T-helper 1 cell treated with Interleukin-12 subunit alpha and Interleukin-12 subunit beta and Interleukin-4 antibody, amounts not matched to agents 30 μg/mL and 1 μg/mL, for 36 hours (primary cell): ENCODE data around the gene BMPER.

Source experiments
- H3K27ac Mint-ChIP-seq: one replicate; pipeline ENCODE4 v1.8.0; 2021; ENCODE audit warnings: mild to moderate bottlenecking, mixed read lengths
- H3K27me3 Mint-ChIP-seq: one replicate; pipeline ENCODE4 v1.8.0; 2021; ENCODE audit warnings: low read depth, mixed read lengths
- H3K36me3 Mint-ChIP-seq: one replicate; pipeline ENCODE4 v1.8.0; 2021; ENCODE audit warnings: low read depth, mixed read lengths
- H3K4me1 Mint-ChIP-seq: one replicate; pipeline ENCODE4 v1.8.0; 2021; ENCODE audit warnings: low read depth, mixed read lengths
- H3K4me3 Mint-ChIP-seq: one replicate; pipeline ENCODE4 v1.8.0; 2021; ENCODE audit warnings: mild to moderate bottlenecking, moderate library complexity, mixed read lengths
- H3K9me3 Mint-ChIP-seq: one replicate; pipeline ENCODE4 v1.8.0; 2021; ENCODE audit warnings: mixed read lengths

The BMPER gene

DNA sequence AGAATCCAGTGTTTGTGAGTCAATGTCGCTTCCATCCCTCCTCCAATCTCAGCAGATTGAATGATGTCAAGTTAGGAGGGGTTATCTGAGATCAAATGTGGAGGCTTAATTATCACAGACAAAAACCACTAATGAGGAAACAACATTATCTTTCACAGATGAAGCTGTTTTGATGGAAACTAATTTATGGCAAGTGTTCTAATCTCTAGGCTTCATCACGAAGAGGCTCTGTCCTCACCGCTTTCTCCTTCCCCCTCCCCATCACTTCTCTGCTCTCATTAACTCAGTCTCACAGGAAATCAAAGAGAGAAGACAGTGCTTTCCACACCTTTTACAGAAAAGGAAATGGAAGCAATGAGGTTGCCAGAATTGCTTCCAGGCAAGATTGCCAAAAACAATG, 283.7 kb downstream of the BMPER start:
- no peaks in the 10 kb centered on the region for H3K4me1 Mint-ChIP-seq
- no peaks in the 10 kb centered on the region for H3K27me3 Mint-ChIP-seq

DNA sequence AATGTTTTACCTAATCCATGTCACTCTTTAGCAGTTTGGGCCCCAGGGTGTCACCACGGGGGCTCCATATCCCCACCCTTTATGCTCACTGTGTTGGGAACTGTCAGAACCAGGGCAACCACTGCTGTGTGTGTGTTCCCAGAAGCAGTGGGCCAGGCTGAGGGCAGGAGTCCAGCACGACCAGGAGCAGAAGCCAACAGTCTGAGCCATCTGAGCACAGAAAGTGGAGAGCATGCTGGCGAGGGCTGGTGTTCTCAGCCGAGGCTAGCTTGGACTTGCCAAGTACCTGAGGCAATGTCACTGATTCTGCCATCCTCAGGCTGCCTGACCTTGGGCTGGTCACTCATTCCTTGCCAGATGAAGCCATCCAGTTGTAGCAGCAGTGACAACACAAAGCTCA, 285.0 kb downstream of the BMPER start:
- Mint-ChIP-seq H3K9me3 (peaks cover 6% of the 10 kb centered on the region), H3K4me3 (no peak overlapping the region), H3K27ac (no peak overlapping the region), H3K27me3 (no peaks in the 10 kb centered on the region), H3K4me1 (no peaks in the 10 kb centered on the region), H3K36me3 (no peaks in the 10 kb centered on the region)

More for the DNA sequence above, 283.7 kb downstream of the BMPER start:
- Mint-ChIP-seq H3K36me3 (no peaks in the 10 kb centered on the region), H3K27ac (no peak overlapping the region), H3K9me3 (peaks cover 6% of the 10 kb centered on the region), H3K4me3 (no peak overlapping the region)

DNA sequence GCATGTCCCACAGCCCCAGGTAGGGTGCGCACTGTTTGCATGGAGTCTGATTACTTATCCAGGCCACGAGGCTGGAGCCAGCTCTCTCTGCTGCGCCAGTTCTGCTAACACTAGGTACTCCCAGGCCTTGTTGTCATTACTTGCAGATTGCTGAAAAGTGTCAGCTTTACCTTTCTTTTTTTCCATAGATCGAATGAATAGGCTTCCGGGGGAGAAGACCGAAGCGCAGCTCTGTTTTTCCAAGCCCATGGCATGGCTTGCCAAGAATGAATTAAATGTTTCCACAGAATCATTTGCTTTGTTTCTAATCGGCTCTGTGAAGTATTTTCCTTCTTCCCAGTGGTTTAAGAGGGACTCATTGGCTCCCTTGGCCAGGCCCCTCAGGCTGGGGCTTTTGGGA, 285.8 kb downstream of the BMPER start:
- H3K36me3 Mint-ChIP-seq, result no peaks in the 10 kb centered on the region
- no peaks in the 10 kb centered on the region for H3K27me3 Mint-ChIP-seq
- no peak overlapping the region for H3K27ac Mint-ChIP-seq
- no peak overlapping the region for H3K4me3 Mint-ChIP-seq
- H3K4me1 Mint-ChIP-seq, result no peaks in the 10 kb centered on the region
- H3K9me3 Mint-ChIP-seq, result peaks cover 6% of the 10 kb centered on the region

DNA sequence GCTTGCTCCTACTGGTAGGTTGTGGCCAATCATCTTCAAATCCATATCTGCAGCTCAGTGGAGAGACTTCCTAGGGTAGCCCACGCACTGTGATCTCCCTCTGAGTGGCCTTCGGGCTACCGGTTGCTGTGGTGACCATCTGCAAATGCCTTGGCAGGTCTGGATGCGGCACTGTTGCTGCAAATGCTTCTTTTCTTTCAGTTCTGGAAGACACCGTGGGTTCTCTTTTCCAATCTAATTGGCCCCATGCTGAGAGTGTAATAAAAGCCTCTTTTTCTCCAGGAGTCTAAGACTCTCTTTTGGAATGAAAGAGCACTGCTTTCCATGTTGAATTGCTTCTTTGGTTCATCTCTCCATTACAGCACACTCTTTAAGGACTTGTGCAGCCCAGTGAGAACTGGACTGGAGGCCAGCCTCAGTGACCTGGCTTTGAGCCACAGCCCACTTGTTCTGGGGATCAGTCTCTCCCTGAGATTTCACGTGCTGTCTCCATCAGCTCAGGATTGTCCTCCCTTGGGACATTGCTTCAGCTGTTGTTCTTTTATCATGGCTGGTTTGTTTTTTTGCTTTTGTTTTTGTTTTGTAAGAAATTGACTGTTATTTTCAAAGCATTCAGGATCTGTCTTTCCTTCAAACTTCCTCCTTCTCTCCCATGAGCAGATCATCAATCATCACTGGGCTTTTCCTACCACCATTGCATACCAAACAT, 286.6 kb downstream of the BMPER start:
- no peaks in the 10 kb centered on the region for H3K36me3 Mint-ChIP-seq
- H3K9me3 Mint-ChIP-seq, result peaks cover 6% of the 10 kb centered on the region
- no peak overlapping the region for H3K27ac Mint-ChIP-seq
- H3K4me3 Mint-ChIP-seq, result no peak overlapping the region
- no peaks in the 10 kb centered on the region for H3K4me1 Mint-ChIP-seq
- H3K27me3 Mint-ChIP-seq, result no peaks in the 10 kb centered on the region

DNA sequence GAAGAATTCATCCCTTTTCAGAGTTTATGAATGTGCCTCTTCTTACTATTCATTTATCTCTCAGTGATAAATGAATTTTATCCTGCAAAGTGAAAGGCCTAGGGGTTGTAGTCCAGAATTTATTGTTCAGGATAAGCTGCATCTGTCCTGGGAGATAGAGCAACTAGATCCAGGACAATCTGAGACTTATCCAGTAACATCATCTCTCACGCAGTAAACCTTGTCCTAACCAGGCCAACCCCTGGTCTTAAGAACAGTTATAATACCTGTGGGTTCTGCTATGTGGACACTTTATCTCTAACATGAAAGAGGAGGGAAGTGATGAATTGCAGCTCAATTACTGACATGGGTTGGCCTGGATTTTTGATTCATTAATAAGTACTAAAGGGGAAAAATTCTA, 287.6 kb downstream of the BMPER start:
- H3K27ac Mint-ChIP-seq, result no peak overlapping the region
- H3K27me3 Mint-ChIP-seq, result no peaks in the 10 kb centered on the region
- no peak overlapping the region for H3K4me3 Mint-ChIP-seq
- no peaks in the 10 kb centered on the region for H3K4me1 Mint-ChIP-seq
- peaks cover 6% of the 10 kb centered on the region for H3K9me3 Mint-ChIP-seq
- no peaks in the 10 kb centered on the region for H3K36me3 Mint-ChIP-seq

DNA sequence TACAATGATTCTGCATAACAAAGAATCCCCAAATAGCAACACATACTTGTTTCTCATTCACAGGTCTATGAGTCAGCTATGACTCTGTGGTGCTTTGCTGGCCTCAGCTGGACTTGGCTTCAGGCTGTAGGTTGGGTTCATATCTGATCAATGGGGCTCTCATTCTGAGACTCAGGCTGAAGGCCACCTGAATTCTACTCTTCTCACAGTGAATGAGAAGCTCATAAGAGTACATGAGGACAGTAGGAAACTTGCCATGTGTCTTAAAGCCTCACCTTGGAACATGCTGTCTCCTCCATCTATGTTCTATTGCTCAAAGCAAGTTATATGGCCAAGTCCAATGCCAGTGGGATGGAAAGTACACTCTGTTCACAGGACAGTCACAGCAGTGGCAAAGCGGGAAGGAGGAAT, 292.9 kb downstream of the BMPER start:
- Mint-ChIP-seq H3K9me3 (no peaks in the 10 kb centered on the region), H3K4me3 (no peak overlapping the region), H3K4me1 (no peaks in the 10 kb centered on the region), H3K27ac (no peak overlapping the region), H3K27me3 (no peaks in the 10 kb centered on the region), H3K36me3 (no peaks in the 10 kb centered on the region)
